Neural cell (in vitro differentiated cells): ENCODE measurements around the gene DBH.

Experiments
- EP300 ChIP-seq: fragments of 450-650 bp; conservative IDR thresholded peaks from 2 replicates; pipeline ENCODE4 v1.6.1; 2014; ENCODE audit warnings: antibody characterized with exemption, mild to moderate bottlenecking, moderate library complexity; ENCODE audit not compliant: poor library complexity, severe bottlenecking
- EZH2 ChIP-seq: fragments of 200-600, 300-800 bp; shearing (Covaris generic), sonication (generic); IDR thresholded peaks from 2 replicates; pipeline ENCODE4 v1.6.1; 2014; ENCODE audit warnings: antibody characterized with exemption, low read length, borderline replicate concordance, mild to moderate bottlenecking; ENCODE audit not compliant: insufficient read depth, poor library complexity, severe bottlenecking
- MXI1 ChIP-seq: fragments of 450-650 bp; conservative IDR thresholded peaks from 2 replicates; pipeline ENCODE4 v1.6.1; 2014; ENCODE audit warnings: antibody characterized with exemption, mild to moderate bottlenecking; ENCODE audit not compliant: poor library complexity, severe bottlenecking
- POLR2AphosphoS5 ChIP-seq: IDR thresholded peaks from 2 replicates; pipeline ENCODE4 v1.6.1; 2012
- SMC3 ChIP-seq: fragments of 450-650 bp; conservative IDR thresholded peaks from 2 replicates; pipeline ENCODE4 v1.6.1; 2014; ENCODE audit warnings: antibody characterized with exemption, mild to moderate bottlenecking, moderate library complexity; ENCODE audit not compliant: poor library complexity
- TAF1 ChIP-seq: IDR thresholded peaks from 2 replicates; pipeline ENCODE4 v1.6.1; 2012; ENCODE audit warnings: low read depth
- TF ChIP-seq, protein P1 (sequence below): fragments of 450-650 bp; IDR thresholded peaks from 2 replicates; pipeline ENCODE4 v1.5.1; 2014; ENCODE audit warnings: antibody characterized with exemption, mild to moderate bottlenecking, moderate library complexity; ENCODE audit not compliant: poor library complexity, severe bottlenecking
- TF ChIP-seq, protein P2 (sequence below): IDR thresholded peaks from 2 replicates; pipeline ENCODE4 v1.6.1; 2012; ENCODE audit warnings: borderline replicate concordance

DNA sequence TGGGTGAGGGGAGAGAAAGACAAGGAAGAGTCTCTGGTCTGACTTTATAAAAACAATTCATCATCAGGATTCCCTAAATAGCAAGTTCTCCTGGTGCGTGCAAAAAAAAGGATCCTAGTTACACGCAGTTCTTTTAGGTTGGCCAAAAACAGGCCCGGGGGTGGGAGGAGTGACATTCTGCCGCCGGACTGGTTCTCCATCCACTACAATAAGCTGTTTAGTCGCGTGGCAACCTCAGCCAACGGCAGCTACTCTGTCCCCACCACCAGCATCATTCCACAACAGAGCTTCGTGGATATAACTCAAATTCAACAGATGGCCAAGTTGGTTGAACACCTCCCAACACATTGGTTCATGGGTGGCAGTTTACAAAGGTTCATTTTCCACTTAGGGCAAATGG is 24.1 kb upstream of the DBH start:
- TF ChIP-seq EP300 (no peak), MXI1 (no peak), EZH2 (no peak), SMC3 (no peak), POLR2AphosphoS5 (no peak), TAF1 (no peak)
- TF ChIP-seq, protein P1, sequence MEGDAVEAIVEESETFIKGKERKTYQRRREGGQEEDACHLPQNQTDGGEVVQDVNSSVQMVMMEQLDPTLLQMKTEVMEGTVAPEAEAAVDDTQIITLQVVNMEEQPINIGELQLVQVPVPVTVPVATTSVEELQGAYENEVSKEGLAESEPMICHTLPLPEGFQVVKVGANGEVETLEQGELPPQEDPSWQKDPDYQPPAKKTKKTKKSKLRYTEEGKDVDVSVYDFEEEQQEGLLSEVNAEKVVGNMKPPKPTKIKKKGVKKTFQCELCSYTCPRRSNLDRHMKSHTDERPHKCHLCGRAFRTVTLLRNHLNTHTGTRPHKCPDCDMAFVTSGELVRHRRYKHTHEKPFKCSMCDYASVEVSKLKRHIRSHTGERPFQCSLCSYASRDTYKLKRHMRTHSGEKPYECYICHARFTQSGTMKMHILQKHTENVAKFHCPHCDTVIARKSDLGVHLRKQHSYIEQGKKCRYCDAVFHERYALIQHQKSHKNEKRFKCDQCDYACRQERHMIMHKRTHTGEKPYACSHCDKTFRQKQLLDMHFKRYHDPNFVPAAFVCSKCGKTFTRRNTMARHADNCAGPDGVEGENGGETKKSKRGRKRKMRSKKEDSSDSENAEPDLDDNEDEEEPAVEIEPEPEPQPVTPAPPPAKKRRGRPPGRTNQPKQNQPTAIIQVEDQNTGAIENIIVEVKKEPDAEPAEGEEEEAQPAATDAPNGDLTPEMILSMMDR = no peak
- TF ChIP-seq, protein P2, sequence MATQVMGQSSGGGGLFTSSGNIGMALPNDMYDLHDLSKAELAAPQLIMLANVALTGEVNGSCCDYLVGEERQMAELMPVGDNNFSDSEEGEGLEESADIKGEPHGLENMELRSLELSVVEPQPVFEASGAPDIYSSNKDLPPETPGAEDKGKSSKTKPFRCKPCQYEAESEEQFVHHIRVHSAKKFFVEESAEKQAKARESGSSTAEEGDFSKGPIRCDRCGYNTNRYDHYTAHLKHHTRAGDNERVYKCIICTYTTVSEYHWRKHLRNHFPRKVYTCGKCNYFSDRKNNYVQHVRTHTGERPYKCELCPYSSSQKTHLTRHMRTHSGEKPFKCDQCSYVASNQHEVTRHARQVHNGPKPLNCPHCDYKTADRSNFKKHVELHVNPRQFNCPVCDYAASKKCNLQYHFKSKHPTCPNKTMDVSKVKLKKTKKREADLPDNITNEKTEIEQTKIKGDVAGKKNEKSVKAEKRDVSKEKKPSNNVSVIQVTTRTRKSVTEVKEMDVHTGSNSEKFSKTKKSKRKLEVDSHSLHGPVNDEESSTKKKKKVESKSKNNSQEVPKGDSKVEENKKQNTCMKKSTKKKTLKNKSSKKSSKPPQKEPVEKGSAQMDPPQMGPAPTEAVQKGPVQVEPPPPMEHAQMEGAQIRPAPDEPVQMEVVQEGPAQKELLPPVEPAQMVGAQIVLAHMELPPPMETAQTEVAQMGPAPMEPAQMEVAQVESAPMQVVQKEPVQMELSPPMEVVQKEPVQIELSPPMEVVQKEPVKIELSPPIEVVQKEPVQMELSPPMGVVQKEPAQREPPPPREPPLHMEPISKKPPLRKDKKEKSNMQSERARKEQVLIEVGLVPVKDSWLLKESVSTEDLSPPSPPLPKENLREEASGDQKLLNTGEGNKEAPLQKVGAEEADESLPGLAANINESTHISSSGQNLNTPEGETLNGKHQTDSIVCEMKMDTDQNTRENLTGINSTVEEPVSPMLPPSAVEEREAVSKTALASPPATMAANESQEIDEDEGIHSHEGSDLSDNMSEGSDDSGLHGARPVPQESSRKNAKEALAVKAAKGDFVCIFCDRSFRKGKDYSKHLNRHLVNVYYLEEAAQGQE = no peak
